Measurements from ENCODE around the gene TBC1D17. TPM values are rescaled to one million over a fixed set of nuclear protein-coding genes. Genes with fewer than 3 reads are reported as not detected.

Gene TBC1D17
- total and polyA plus RNA-seq, 10 of the 15 experiments (the other 5 are each of a cell fraction or from before 2014, with no cell fraction given) = 0.42 to 20.4 (median 11.2) TPM

DNA sequence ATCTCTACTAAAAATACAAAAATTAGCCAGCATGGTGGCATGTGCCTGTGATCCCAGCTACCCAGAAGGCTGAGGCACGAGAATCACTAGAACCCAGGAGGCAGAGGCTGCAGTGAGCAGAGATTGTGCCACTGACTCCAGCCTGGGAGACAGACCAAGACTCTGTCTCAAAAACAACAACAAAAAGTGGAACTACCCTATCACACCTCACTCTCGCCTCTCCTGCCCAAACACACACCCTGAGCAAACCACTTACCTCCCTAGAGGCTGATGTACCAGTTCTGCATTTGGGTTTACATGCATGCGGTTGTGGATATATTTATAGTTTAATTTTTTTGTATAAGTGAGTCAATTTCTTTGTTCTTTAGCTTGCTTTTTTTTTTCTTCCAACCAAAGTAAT, 34.2 kb upstream of the TBC1D17 start (continued):
- TF ChIP-seq, protein P1, sequence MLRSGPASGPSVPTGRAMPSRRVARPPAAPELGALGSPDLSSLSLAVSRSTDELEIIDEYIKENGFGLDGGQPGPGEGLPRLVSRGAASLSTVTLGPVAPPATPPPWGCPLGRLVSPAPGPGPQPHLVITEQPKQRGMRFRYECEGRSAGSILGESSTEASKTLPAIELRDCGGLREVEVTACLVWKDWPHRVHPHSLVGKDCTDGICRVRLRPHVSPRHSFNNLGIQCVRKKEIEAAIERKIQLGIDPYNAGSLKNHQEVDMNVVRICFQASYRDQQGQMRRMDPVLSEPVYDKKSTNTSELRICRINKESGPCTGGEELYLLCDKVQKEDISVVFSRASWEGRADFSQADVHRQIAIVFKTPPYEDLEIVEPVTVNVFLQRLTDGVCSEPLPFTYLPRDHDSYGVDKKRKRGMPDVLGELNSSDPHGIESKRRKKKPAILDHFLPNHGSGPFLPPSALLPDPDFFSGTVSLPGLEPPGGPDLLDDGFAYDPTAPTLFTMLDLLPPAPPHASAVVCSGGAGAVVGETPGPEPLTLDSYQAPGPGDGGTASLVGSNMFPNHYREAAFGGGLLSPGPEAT (IDR thresholded peaks at IDR 0.05; ENCODE audit: low read depth) = peak; percentile 77; the same call in 1 of the 2 replicates
- TF ChIP-seq BCL11A (IDR thresholded peaks at IDR 0.05; ENCODE audit: low read depth, low read length) (peak; percentile 49; the same call in 1 of the 2 replicates), IKZF2 (IDR thresholded peaks at IDR 0.05) (peak; percentile 54 to 72; a peak in 3 of 4 replicates), ATF7 (IDR thresholded peaks at IDR 0.05; ENCODE audit: low read depth) (peak; percentile 50; the same call in 1 of the 2 replicates), PAX5 (IDR thresholded peaks at IDR 0.05; ENCODE audit: borderline replicate concordance, low read depth, low read length) (0 out of 2 replicates have a peak, but pooled peaks have one; percentile 39), DPF2 (IDR thresholded peaks at IDR 0.05) (peak; percentile 58), SPI1 (IDR thresholded peaks at IDR 0.05; ENCODE audit: borderline replicate concordance, insufficient read depth, low read depth, low read length) (peak; percentile 88)
- TF ChIP-seq, protein P2, sequence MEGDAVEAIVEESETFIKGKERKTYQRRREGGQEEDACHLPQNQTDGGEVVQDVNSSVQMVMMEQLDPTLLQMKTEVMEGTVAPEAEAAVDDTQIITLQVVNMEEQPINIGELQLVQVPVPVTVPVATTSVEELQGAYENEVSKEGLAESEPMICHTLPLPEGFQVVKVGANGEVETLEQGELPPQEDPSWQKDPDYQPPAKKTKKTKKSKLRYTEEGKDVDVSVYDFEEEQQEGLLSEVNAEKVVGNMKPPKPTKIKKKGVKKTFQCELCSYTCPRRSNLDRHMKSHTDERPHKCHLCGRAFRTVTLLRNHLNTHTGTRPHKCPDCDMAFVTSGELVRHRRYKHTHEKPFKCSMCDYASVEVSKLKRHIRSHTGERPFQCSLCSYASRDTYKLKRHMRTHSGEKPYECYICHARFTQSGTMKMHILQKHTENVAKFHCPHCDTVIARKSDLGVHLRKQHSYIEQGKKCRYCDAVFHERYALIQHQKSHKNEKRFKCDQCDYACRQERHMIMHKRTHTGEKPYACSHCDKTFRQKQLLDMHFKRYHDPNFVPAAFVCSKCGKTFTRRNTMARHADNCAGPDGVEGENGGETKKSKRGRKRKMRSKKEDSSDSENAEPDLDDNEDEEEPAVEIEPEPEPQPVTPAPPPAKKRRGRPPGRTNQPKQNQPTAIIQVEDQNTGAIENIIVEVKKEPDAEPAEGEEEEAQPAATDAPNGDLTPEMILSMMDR (IDR thresholded peaks at IDR 0.05 in 2 of 3, conservative IDR thresholded peaks at IDR 0.05 in 1 of 3; ENCODE audit: control insufficient read depth in 2 of 3, extremely low read depth in 1 of 3, insufficient read depth in 1 of 3, low read depth in 3 of 3, low read length in 3 of 3) = no peak
